ENCODE data around the gene SORCS2.

- TF ChIP-seq ZNF510 (tag by site-specific recombination; IDR thresholded peaks at IDR 0.05; ENCODE audit: insufficient replicate concordance) (no peak), KLF8 (tag by site-specific recombination; IDR thresholded peaks at IDR 0.05) (no peak), CTCF (tag by site-specific recombination; IDR thresholded peaks at IDR 0.05) (no peak), YY1 (tag by site-specific recombination; IDR thresholded peaks at IDR 0.05) (no peak), REST (tag by site-specific recombination; IDR thresholded peaks at IDR 0.05) (no peak), ZBTB8A (tag by site-specific recombination; IDR thresholded peaks at IDR 0.05) (no peak), OVOL3 (tag by site-specific recombination; IDR thresholded peaks at IDR 0.05) (no peak), ZNF670 (tag by site-specific recombination; IDR thresholded peaks at IDR 0.05; ENCODE audit: low read depth) (no peak), ZEB2 (tag by site-specific recombination; IDR thresholded peaks at IDR 0.05) (no peak)
These were observed 6.2 kb downstream of the SORCS2 start for GRCh38 chr4:7198440-7199128.

Data from HEK293 (cell line).